ENCODE measurements around the gene EBF4.

DNA sequence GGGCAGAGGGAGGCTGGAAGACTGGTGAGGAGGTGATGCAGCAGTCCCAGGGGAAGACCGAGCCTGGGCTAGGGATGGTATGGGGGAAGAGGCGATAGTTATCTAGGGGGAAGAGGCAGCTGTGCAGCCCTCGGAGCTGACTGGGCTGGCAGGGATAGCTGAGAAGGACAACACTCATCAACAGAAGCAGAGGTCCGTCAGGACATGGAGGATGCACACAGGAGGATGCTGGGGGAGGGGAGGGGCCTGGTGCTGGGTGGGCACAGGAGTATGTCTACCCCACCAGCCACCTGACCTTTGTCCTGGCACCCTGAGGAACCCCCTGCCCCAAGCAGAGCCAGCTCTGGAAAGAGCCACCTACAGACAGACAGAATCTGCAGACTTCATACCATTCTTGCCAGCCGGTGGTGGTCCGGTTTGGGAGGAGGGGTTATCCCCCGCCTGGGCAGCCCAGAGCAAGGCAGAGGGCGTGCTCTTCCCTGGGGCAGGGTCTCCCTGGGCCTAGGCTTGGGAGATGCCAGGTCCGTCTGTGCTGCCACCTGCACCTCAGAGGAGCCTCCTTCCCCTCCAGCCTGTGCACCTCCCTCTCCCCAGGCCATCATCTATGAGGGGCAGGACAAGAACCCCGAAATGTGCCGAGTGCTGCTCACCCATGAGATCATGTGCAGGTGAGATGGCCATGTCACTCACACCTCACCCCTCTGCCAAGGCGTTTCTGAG, 14.9 kb downstream of the EBF4 start:
- TF ChIP-seq, protein P1, sequence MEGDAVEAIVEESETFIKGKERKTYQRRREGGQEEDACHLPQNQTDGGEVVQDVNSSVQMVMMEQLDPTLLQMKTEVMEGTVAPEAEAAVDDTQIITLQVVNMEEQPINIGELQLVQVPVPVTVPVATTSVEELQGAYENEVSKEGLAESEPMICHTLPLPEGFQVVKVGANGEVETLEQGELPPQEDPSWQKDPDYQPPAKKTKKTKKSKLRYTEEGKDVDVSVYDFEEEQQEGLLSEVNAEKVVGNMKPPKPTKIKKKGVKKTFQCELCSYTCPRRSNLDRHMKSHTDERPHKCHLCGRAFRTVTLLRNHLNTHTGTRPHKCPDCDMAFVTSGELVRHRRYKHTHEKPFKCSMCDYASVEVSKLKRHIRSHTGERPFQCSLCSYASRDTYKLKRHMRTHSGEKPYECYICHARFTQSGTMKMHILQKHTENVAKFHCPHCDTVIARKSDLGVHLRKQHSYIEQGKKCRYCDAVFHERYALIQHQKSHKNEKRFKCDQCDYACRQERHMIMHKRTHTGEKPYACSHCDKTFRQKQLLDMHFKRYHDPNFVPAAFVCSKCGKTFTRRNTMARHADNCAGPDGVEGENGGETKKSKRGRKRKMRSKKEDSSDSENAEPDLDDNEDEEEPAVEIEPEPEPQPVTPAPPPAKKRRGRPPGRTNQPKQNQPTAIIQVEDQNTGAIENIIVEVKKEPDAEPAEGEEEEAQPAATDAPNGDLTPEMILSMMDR (IDR thresholded peaks at IDR 0.05) = no peak
- no peak for TF ChIP-seq POLR2A (IDR thresholded peaks at IDR 0.05)
